SK-N-SH treated with all-trans-retinoic acid at 6 μM for 48 hours (cell line): Measurements from ENCODE around the gene PUM1.

Source experiments
- ATAC-seq: fragments of 200-7000 bp; cut with Tn5 transposase; 3 replicates; pipeline ENCODE4 v1.9.1; 2020; ENCODE audit warnings: mild to moderate bottlenecking, moderate library complexity
- BACH2 ChIP-seq: fragments of 250-450 bp; sonication (Bioruptor Pico); IDR thresholded peaks from 2 replicates; pipeline ENCODE4 v1.9.0; 2021; ENCODE audit warnings: mild to moderate bottlenecking, borderline replicate concordance
- CSDC2 ChIP-seq: fragments of 250-450 bp; sonication (Bioruptor Pico); IDR thresholded peaks from 2 replicates; pipeline ENCODE4 v1.5.0; 2020; ENCODE audit warnings: mild to moderate bottlenecking, moderate library complexity
- CSRNP3 ChIP-seq: fragments of 250-450 bp; sonication (Bioruptor Pico); IDR thresholded peaks from 2 replicates; pipeline ENCODE4 v1.5.1; 2021; ENCODE audit warnings: mild to moderate bottlenecking, moderate library complexity
- ESRRG ChIP-seq: fragments of 250-450 bp; sonication (Bioruptor Pico); IDR thresholded peaks from 2 replicates; pipeline ENCODE4 v1.6.1; 2021; ENCODE audit warnings: mild to moderate bottlenecking
- GLIS3 ChIP-seq: fragments of 250-450 bp; sonication (Bioruptor Pico); IDR thresholded peaks from 2 replicates; pipeline ENCODE4 v1.5.0; 2020; ENCODE audit warnings: mild to moderate bottlenecking, moderate library complexity
- OSR1 ChIP-seq: fragments of 250-450 bp; sonication (Bioruptor Pico); IDR thresholded peaks from 2 replicates; pipeline ENCODE4 v1.8.0; 2022; ENCODE audit warnings: moderate library complexity, mild to moderate bottlenecking, inconsistent platforms
- PATZ1 ChIP-seq: fragments of 250-450 bp; sonication (Bioruptor Pico); IDR thresholded peaks from 2 replicates; pipeline ENCODE4 v1.8.0; 2020; ENCODE audit warnings: mild to moderate bottlenecking, moderate library complexity, borderline replicate concordance
- POU6F1 ChIP-seq: fragments of 250-450 bp; sonication (Bioruptor Pico); IDR thresholded peaks from 2 replicates; pipeline ENCODE4 v1.8.0; 2021; ENCODE audit warnings: low read depth, mild to moderate bottlenecking, moderate library complexity, borderline replicate concordance
- PPARA ChIP-seq: fragments of 250-450 bp; sonication (Bioruptor Pico); IDR thresholded peaks from 2 replicates; pipeline ENCODE4 v1.5.0; 2020; ENCODE audit warnings: mild to moderate bottlenecking, borderline replicate concordance
- RARB ChIP-seq: fragments of 250-450 bp; sonication (Bioruptor Pico); IDR thresholded peaks from 2 replicates; pipeline ENCODE4 v1.8.0; 2021; ENCODE audit warnings: mild to moderate bottlenecking, moderate library complexity
- SNAI2 ChIP-seq: fragments of 250-450 bp; sonication (Bioruptor Pico); IDR thresholded peaks from 2 replicates; pipeline ENCODE4 v1.5.0; 2020; ENCODE audit warnings: mild to moderate bottlenecking, moderate library complexity
- TSHZ2 ChIP-seq: fragments of 250-450 bp; sonication (Bioruptor Pico); IDR thresholded peaks from 2 replicates; pipeline ENCODE4 v1.5.0; 2020; ENCODE audit warnings: mild to moderate bottlenecking, moderate library complexity
- ZC3H10 ChIP-seq: fragments of 250-450 bp; sonication (Bioruptor Pico); IDR thresholded peaks from 2 replicates; pipeline ENCODE4 v1.5.1; 2021; ENCODE audit warnings: mild to moderate bottlenecking, moderate library complexity
- ZFP30 ChIP-seq: fragments of 450-650 bp; formaldehyde crosslinking; IDR thresholded peaks from 2 replicates; pipeline ENCODE4 v1.5.0; 2022; ENCODE audit warnings: mild to moderate bottlenecking, moderate library complexity
- ZNF70 ChIP-seq: fragments of 450-650 bp; formaldehyde crosslinking; IDR thresholded peaks from 2 replicates; pipeline ENCODE4 v1.5.0; 2020; ENCODE audit warnings: mild to moderate bottlenecking, moderate library complexity
- ZNF8 ChIP-seq: fragments of 450-650 bp; formaldehyde crosslinking; IDR thresholded peaks from 2 replicates; pipeline ENCODE4 v1.5.0; 2020; ENCODE audit warnings: mild to moderate bottlenecking, moderate library complexity
- TF ChIP-seq, protein P1 (sequence below): fragments of 250-450 bp; sonication (Bioruptor Pico); IDR thresholded peaks from 2 replicates; pipeline ENCODE4 v1.5.1; 2020; ENCODE audit warnings: low read depth, mild to moderate bottlenecking, moderate library complexity

Gene PUM1

DNA sequence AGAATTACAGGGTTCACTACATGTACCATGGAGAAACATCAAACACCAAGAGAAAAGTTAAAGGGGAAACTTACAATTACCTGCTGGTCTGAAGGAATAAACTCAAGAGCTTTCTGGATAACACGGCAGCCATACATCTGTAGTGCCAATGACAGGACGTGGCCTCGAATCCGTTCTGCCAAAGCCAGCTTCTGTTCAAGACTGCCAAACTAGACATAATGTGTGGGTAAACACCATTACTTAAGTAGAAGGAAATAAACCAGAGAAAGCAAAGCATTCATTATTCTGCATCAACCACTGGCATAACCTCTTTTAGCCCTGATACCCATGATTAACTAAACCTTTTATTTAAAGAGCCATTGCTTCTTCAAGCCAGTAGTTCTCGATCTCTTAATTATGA lies 115.5 kb downstream of the PUM1 start:
- no peak for ATAC-seq
- TF ChIP-seq GLIS3 = no peak

DNA sequence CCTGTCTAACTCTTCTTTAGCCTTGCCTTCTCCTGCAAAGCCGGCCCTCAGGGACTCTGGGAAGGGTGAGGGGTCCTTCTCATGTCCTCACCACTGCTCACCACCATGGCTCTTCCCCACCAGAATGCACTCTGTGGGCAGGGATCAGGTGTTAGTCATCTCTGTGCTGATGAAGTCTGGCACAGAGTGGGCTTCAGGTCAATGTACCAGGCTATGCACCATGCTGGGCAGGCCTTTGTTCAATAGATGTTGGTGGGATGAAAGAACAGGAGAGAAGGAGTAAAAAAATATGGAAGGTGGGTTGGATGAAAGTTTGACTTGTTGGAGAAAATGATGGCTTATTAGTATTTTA lies 116.1 kb downstream of the PUM1 start:
- peak; percentile 24; the same call in 2 of the 3 replicates for ATAC-seq

DNA sequence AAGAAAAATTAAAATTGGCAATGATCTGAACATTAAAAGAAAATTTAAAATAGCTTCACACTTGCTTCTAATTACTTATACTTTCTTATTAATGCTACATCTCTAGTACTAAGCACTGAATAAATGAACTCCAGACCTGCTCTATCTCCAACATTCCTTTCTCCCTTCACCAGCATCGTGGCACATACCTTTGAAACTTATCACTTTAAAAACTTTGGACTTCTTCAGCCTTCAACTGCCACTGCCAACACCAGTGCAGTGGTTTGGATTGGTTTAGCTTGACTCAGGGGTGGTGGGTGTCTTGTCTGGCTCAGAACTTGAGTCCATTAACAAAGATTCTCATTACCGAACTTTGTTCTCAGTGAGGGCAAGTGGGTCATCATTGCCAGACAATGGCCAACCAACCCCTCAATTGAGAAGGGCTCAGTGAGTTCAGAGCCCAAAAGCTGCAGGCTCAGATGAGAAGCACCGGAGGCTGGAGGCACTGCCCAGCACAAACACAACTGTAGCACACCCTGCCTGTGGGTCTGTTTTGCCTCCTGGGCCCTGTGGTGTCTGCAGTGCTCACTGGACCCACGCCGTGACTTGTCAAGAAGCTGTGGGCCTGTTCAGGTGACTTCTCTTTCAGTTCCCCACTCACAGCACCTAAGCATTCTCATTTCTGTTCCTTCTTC lies 116.6 kb downstream of the PUM1 start:
- ATAC-seq = peak; percentile 93

DNA sequence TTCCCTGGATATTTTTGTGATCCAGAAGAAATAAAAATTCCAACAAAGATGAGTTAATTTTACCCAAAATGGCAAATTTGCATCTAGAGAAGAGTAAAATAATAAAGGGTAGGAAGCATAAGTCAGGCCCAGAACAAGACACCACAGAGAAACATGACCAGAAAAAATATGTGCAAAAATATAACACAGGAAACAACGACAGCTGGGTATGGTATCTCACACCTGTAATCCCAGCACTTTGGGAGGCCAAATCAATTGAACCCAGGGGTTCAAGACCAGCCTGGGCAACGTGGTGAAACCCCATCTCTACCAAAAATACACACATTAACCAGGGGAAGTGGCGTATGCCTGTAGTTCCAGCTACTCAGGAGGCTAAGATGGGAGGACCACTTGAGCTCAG lies 117.2 kb downstream of the PUM1 start:
- no peak for ATAC-seq

DNA sequence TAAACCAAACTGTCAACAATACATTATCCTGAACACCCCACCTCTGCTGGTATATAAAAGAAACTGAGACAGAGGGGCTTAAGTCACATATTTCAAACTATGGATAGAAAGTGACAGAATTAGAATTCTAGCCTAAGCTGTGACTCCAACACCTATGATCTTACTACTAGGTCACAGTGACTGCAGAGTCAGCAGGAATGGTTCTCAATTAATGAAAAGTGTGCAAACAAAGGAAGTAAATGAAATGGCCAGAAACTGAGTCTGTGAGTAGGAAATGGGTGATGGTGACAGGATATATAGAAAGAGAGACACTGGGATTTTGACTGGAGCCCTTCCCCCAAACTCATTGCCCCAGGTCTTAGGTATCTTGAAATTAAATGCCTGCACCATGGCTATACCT lies 118.3 kb downstream of the PUM1 start:
- no peak for ATAC-seq
- TF ChIP-seq GLIS3 (no peak), ZC3H10 (CRISPR knock-in tag) (no peak), CSRNP3 (CRISPR knock-in tag) (no peak), SNAI2 (CRISPR knock-in tag) (no peak), RARB (CRISPR knock-in tag) (no peak), CSDC2 (CRISPR knock-in tag) (no peak), PATZ1 (CRISPR knock-in tag) (no peak), ESRRG (no peak), BACH2 (CRISPR knock-in tag) (no peak), ZNF8 (CRISPR knock-in tag) (no peak), POU6F1 (CRISPR knock-in tag) (no peak)
- TF ChIP-seq, protein P1, sequence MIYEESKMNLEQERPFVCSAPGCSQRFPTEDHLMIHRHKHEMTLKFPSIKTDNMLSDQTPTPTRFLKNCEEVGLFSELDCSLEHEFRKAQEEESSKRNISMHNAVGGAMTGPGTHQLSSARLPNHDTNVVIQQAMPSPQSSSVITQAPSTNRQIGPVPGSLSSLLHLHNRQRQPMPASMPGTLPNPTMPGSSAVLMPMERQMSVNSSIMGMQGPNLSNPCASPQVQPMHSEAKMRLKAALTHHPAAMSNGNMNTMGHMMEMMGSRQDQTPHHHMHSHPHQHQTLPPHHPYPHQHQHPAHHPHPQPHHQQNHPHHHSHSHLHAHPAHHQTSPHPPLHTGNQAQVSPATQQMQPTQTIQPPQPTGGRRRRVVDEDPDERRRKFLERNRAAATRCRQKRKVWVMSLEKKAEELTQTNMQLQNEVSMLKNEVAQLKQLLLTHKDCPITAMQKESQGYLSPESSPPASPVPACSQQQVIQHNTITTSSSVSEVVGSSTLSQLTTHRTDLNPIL (CRISPR knock-in tag) = no peak

More for the DNA sequence above, 117.2 kb downstream of the PUM1 start:
- TF ChIP-seq PPARA (no peak), SNAI2 (CRISPR knock-in tag) (no peak), ZC3H10 (CRISPR knock-in tag) (no peak), TSHZ2 (CRISPR knock-in tag) (no peak), ZFP30 (no peak), OSR1 (CRISPR knock-in tag) (no peak), ZNF70 (CRISPR knock-in tag) (no peak), ESRRG (no peak), POU6F1 (CRISPR knock-in tag) (no peak)
